GM21576 (cell line): Measurements from ENCODE around the gene ABTB2.
"Not testable (repeated sequence)": the region's sequence is repeated elsewhere in the genome, so short reads cannot be mapped to it uniquely, and the experiment has no call there.

Experiments
- ATAC-seq: cut with Tn5 transposase; IDR thresholded peaks from one replicate; pipeline ENCODE4 v1.9.1; 2021; ENCODE audit warnings: mild to moderate bottlenecking, moderate library complexity; ENCODE audit not compliant: unreplicated experiment

Gene ABTB2

DNA sequence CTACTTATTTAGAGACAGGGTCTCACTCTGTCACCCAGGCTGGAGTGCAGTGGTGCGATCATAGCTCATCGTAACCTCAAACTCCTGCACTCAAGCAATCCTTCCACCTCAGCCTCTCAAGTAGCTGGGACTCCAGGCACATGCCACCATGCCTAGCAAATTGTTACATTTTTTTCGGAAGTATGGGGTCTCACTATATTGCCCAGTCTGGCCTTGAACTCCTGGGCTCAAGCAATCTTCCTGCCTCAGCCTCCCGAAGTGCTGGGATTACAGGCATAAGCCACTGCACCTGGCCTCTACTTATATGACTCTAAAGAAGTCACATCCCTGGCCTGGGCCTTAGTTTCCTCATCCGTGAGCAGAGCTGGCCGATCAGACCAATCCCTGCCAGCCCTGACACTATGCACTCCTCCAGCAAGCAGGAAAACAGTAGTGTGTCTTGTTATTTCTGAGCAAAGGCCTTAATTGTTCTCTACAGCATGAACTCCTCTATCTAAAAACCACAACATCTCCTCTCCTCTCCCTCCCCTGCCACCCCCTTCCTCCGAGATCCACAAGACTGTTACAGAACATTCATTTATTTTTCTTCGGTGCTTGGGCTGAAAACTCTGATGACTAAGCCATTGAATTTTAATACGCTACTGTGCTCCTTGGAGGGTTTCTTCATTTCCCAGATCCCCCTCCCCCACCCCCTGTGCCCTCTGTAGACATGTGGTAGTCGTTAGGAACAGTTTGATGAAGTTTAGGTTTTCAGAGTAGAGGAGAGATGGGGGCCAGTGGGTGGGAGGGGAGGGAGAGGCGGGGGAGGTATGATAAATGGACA lies 91.5 kb downstream of the ABTB2 start:
- no peak for ATAC-seq

DNA sequence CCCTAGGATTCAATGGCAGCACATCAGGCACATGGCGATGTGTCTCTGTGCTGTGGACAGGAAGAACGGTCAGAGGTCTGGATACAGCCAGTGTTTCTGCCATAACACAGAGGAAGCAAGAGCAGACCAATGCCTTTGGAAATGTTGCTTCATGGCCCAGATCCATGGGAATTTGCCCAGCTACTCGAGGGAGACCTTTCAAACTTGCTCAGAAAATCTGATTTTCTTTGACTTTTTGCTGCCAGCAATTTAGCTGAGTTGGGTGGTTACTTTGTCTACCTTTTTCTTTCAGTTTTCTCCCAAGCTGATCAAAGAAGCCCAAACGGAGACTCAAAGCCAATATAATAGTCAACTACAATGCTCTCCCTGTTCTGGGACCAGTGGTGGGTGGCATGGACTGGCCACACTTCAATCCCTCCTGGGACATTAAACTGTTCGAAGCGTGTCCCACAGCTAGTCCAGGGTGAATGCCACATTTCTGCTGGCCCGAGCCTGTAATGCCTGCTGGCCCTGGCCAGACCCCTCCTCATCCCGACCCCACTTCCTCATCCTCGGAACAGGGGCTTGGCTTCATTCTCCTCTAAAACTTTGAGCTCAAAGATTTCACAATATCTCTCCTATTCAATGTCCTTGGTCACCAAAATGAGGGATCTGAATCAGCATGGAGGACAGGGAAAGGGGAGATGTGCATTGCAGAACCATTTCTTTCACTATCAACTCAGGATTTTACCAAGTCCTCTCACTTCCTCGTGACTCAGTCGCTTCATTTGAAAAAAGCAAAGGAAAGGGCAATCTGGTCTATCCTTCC lies 93.3 kb downstream of the ABTB2 start:
- ATAC-seq, result no peak

DNA sequence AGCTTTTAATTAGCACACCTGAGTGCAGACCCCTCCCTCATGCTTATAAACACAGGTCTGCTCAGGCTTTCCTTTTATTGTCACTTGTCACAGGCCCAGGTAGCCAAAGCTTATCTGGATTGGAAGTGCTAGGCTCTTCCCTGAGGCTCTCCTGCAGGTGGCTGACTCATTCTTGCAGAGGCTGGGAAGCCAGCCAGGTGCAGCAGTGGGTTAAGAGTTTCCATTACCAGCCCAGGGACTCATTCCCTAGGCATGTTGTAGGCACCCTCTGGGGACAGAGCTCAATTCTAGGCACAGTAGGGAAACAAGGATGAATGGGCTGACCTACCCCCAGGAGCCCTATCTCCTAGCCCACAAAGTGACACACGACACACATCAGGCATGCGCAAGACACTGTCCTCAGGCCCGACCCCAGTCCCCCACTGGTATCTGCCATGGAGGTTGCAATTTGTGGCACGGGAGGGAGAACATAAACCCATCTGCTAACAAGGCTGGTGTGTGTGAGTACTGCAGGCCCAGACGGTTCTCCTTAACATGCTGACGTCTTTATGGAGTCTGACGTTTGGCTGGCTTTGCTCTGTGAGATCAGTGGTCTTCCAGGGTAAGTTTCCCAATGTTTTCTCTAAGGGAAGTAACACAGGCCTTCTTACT lies 94.2 kb downstream of the ABTB2 start:
- no peak for ATAC-seq

DNA sequence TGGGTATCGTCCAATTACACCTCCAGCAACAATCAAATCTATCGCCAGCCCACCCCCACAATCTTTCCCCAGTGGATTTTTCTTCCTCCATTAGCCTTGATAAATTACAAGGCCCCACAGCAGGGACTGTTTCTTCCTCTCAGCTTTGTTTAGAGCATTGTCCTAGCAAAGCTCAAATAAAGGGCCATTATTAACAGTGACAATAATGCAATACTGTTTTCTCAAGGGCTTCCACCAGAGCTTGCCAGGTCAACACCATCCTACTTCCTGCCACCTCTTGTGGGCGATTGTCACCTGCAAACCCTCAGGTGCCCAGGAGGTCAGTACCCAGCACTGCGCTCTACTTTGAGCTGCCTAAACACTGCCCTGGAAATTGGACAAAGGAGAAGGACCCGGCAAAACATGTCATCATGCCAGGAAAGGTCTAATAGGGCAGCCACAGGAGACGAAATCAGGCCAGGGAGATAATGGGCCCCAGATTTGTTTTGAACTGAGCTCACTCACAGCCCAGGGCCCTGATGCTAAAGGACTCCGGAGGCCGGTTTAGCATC lies 95.2 kb downstream of the ABTB2 start:
- ATAC-seq, result no peak

DNA sequence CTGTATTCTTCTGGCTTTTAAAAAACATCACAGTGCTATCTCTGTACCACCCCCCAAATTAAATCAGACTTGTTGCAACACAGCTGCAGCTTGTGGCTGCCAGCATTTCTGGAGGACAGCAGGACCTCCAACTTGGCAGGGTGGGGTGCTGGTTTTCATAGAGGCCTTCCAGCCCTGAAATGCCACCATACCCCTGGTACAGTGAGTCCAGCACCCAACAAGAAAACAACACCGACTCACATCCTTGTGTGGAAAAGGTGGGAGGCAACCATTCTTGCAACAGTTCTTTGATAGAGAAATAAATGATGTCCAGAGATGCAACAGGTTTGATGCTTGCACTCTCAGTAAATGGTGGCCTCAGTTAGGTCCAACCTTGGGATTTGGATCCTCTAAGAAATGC lies 96.0 kb downstream of the ABTB2 start:
- no peak for ATAC-seq

DNA sequence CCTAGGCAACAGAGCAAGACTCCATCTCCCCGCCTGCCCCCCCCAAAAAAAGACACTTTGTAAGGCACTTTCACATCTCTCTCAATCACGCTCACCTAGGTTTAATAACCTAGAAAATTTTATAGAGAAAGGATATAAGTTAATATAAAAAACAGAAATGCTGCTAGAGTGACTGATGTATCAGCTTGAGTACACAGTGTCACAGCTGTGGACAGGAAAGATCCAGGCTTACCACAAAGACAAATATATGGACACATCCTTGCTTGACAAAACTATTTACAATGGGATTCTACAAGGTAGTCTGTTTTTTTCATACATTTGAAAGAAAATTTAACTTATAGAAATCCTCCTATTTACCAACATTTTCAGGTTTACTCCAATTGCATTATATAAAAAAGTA lies 96.7 kb downstream of the ABTB2 start:
- ATAC-seq, result no peak

DNA sequence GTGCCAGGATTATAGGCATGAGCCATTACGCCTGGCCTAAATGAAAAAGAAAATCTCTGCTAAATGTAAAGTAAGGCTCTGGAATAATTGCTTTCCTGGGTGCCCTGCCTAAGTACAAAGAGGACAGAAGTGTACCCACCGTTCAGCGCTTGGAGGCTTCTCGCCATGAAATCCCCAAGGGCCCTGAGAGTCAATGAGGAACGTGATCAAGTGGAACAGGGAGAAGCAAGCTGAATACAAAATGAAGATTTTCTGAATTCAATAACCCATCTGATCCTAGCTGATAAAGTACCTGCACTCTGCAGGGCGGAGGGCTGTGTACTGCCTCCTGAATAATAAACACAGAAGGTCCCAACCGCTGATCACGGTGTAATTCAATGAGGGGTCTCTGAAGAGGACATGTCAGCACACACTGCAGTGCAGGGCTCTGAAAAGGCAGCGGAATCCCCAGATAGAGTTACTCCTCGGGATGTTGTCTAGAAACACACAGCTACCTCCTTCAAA lies 97.7 kb downstream of the ABTB2 start:
- no peak for ATAC-seq

DNA sequence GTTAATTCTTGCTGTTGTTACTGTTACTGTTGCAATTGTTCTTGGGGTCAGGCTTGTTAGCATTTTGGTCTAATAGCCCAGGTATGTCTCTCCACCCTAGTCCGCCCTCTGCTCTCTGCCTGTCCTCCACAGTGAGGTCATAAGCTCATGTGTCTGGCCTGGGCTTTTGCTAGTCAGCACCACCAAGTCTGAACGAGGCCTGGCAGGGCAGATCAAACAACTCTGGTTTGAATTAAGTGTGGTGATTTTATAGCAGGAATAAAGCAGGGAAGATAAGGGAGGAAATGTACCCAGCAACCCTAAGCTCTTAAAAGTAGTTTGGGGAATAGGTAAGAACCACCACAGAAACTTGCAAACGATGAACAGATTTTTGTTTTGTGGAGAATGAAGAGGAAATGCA lies 98.7 kb downstream of the ABTB2 start:
- no peak for ATAC-seq

DNA sequence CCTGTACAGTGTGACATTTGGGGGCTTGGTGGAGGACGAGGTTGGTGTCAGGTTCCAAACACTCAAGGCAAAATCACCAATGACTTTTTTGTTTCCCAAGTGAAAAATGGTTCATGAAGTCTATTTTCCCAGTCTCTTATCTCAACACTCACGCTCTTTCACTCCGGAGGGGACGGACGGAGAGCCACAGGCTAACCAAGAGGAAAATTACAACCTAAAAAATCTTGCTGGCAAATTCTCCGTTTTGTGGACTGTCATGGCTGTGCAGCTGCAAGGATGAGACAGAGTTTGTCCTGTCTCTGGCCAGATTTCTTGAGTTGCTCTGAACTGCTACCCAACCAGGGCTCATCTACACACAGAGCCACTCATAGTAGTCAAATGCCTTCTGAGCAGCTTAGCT lies 101.2 kb downstream of the ABTB2 start:
- ATAC-seq, result no peak

DNA sequence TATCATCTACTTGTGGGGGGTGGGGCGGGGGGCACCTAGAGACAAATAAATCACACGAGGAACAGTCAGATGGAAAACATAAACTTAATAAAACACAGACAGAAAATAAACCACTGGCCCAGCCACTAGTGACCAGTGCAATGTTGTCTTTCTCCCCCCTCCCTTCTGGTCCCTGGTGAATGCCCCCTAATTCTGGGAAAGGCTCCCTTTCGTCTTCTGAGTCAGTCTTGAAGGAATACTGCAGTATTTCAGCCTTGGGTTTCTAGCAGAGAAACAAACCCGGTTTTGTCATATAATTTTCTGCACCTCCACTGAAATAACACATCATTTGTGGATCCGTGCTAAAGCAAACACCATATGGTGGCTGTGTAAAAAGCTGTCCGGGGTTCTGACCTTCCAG lies 101.7 kb downstream of the ABTB2 start:
- ATAC-seq, result no peak

DNA sequence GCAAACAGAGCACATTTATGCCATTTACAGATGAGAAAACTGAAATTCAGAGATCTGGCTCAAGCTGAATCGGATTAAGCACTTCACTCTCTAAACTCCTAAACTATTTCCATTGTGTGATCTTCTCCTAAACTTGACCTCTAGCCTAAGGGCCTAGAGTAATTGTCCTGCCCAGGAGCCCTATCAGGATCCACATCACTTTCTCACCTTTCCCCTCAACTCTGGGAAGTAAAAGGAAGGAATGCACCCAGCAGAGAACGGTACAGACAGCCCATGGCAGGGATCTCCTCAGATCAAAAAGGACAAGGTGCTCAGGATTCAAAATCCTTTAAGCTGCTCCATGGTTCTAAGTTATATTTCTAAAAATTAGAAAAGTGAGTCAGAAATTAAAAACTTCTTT lies 102.7 kb downstream of the ABTB2 start:
- no peak for ATAC-seq

DNA sequence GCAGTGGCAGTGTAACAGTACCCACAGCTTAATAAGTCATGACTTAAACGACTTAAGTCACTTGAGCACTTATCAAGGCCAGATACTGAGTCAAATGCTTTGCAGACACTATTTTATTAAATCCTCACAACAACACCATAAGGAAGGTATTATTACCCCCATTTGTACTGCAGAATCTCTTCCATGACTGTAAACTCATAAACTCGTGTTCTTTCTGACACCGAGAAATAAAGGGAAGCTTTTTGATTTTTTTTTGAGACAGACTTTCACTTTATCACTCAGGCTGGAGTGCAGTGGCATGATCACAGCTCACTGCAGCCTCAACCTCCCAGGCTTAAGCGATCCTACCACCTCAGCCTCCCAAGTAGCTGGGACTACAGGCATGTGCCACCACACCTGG lies 103.8 kb downstream of the ABTB2 start:
- no peak for ATAC-seq

DNA sequence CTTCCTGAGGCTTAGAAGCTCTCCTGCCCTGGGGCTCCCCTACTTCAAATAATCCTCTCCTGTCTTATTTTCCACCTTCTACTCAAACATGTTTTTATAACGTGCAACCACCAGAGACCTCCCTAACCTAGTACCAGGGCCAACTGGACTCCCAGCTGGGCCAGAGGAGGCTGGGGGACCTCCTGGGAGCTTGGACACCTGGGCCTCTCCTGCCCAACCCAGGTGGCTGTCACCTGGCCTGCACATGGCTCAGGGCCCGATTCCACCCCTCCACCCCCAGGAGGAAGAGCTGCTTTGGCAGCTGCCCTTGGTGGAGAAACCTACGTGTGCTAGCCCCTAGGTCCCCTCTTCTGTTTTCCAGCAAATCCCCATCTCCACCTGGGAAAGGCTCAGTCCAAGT lies 105.2 kb downstream of the ABTB2 start:
- ATAC-seq, result no peak

DNA sequence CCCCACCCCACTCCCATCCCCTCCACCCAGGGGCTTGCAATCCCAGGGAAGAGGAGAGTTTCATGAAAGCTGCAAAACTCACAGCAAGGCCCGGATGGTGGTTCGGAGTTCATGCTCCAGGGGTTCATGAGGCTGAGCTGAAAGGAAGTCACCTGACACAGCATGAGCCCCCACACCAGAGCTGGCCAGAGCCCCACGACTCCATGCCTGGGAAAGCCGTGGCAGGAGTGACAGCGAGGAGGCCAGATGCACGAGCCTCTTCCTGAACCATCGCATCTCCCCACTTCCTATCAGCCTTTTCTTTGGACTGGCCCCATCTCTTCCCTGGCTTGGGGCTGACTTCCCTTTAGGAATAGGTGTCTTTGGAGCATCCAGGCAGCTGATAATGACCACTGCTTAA lies 105.8 kb downstream of the ABTB2 start:
- no peak for ATAC-seq

DNA sequence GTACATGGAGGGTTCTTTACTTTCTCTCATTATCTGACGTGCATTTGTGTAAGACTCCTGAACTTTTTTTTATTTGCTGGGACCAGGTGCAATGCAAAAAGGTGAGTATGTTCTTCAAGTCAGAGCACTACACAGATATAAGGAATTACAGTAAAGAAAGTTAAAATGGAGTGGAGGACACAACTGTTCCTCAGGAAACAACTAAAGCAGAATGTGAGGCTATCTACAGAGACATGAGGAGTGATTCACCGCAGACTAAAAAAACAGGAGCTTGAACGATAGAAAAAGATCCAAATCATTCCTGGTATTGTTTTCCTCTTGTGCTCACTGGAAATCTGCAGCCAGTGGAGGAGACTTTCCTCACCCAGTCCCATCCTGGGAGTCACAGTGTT lies 106.2 kb downstream of the ABTB2 start:
- no peak for ATAC-seq

DNA sequence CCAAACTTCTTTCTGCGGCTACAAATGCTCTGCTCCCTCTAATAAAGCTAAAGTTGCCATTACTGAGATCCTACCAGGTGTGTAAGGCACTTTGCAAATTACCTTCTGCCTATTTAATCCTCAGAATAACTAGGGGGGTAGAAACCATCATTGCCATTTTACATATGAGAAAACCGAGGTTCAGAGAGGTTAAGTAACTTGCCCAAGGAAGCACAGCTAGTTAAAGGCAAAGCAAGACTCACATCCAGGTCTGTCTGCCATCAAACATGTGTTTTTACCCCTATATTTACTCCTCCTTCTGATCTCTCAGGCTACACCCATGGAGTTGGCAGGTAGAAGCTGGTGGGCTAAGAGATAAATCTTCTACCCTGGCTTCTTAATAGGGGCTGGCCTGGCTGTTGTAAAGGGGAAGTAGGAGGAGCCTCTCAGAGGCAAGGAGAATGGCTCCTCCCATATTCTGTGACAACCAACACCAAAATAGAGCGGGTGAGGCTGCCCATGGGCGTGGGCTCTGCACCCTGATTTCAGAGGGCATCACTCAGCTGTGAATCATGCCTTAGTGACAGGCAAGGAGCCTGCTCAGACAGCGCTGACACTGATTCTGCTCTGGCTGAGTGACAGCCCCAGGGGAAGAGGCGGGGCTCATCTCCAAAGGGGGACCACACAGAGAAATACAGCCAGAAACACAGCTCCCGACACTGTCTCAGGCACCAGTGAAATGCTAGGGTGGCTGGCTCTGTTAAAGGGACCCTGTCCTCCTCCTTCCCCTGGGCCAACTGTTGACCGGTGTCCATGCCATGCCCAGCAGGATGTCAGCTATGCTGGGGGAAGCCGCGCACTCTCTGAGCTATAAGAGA lies 106.8 kb downstream of the ABTB2 start:
- ATAC-seq, result peak; percentile 91

DNA sequence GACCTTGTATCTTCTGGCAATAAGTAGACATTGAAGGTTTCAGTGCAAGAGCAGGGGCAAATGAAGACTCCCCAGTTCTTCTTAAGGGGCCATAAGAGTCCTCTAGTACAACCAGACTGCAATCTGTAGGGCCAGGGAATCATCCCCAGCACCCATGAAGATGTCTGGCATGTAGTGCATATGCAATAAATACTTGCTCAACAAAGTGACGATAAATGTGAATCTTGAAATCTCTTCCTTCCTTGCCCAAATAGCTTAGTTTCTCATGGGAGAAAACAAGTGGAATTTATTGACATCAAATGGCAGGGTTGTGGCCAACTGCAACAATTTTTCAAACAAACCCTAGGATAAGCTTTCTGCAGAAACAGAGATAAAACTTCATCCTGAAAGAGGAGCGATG lies 107.6 kb downstream of the ABTB2 start:
- no peak for ATAC-seq

DNA sequence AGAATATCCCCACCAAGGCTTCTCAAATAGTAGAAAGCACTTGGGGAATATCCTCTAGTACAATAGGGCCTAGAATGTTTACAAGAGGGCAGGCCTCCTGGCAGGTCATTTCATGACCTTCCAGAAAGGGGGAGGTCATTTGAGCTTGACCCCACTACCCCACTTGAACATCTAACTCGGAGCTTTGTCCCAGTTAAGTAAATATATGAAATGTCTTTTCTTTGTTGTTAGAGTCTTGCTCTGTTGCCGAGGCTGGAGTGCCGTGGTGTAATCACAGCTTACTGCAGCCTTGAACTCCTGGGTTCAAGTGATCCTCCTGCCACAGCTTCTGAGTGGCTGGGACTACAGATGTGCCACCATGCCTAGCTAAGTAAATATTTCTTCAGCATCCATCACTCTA lies 108.4 kb downstream of the ABTB2 start:
- no peak for ATAC-seq

DNA sequence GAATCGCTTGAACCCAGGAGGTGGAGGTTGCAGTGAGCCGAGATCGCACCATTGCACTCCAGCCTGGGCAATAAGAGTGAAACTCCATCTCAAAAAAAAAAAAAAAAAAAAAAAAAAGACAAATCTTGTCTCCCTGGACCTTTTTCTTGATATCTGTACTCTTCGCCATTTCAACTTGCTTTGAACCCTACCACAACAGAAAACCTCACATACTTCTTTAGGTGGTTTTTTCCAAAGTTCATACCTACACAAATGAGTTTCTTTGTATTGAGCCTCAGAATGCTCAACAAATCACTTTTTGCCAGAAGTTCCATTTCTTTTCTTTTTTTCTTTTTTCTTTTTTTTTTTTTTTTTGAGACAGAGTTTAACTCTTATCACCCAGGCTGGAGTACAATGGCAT lies 111.3 kb downstream of the ABTB2 start:
- not testable (repeated sequence) for ATAC-seq

DNA sequence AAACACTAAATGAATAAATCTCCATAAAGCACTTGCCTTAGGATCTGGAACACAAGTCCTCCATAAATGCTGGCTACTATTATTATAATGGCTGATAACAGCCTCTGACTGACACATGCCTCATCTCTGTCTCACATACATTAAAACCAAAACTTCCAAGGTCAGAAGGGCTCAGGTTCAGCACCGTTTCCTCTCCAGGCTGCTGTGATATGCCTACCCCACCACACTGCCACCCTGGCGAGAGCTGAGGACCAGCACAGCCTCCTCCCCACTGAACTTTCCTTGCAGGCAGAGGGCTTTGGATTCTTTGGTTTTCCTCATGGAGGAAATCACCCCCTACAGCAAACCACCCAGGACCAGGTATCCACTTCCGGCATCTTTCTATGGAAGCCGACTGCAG lies 112.8 kb downstream of the ABTB2 start:
- no peak for ATAC-seq
